Neural cell (in vitro differentiated cells): ENCODE results near the gene ADGRG7.

Experiments used
- EP300 ChIP-seq: fragments of 450-650 bp; conservative IDR thresholded peaks from 2 replicates; pipeline ENCODE4 v1.6.1; 2014; ENCODE audit warnings: antibody characterized with exemption, mild to moderate bottlenecking, moderate library complexity; ENCODE audit not compliant: poor library complexity, severe bottlenecking
- EZH2 ChIP-seq: fragments of 200-600, 300-800 bp; shearing (Covaris generic), sonication (generic); IDR thresholded peaks from 2 replicates; pipeline ENCODE4 v1.6.1; 2014; ENCODE audit warnings: antibody characterized with exemption, low read length, borderline replicate concordance, mild to moderate bottlenecking; ENCODE audit not compliant: insufficient read depth, poor library complexity, severe bottlenecking
- MXI1 ChIP-seq: fragments of 450-650 bp; conservative IDR thresholded peaks from 2 replicates; pipeline ENCODE4 v1.6.1; 2014; ENCODE audit warnings: antibody characterized with exemption, mild to moderate bottlenecking; ENCODE audit not compliant: poor library complexity, severe bottlenecking
- POLR2AphosphoS5 ChIP-seq: IDR thresholded peaks from 2 replicates; pipeline ENCODE4 v1.6.1; 2012
- REST ChIP-seq: IDR thresholded peaks from 2 replicates; pipeline ENCODE4 v1.6.1; 2012; ENCODE audit warnings: borderline replicate concordance
- SMC3 ChIP-seq: fragments of 450-650 bp; conservative IDR thresholded peaks from 2 replicates; pipeline ENCODE4 v1.6.1; 2014; ENCODE audit warnings: antibody characterized with exemption, mild to moderate bottlenecking, moderate library complexity; ENCODE audit not compliant: poor library complexity
- TAF1 ChIP-seq: IDR thresholded peaks from 2 replicates; pipeline ENCODE4 v1.6.1; 2012; ENCODE audit warnings: low read depth
- TF ChIP-seq, protein P1 (sequence below): fragments of 450-650 bp; IDR thresholded peaks from 2 replicates; pipeline ENCODE4 v1.5.1; 2014; ENCODE audit warnings: antibody characterized with exemption, mild to moderate bottlenecking, moderate library complexity; ENCODE audit not compliant: poor library complexity, severe bottlenecking

GRCh38 chr3:100698736-100699135 is 89.3 kb downstream of the ADGRG7 start:
- TF ChIP-seq POLR2AphosphoS5 (no peak), EZH2 (no peak), TAF1 (no peak), REST (no peak), EP300 (no peak), MXI1 (no peak), SMC3 (no peak)
- TF ChIP-seq, protein P1, sequence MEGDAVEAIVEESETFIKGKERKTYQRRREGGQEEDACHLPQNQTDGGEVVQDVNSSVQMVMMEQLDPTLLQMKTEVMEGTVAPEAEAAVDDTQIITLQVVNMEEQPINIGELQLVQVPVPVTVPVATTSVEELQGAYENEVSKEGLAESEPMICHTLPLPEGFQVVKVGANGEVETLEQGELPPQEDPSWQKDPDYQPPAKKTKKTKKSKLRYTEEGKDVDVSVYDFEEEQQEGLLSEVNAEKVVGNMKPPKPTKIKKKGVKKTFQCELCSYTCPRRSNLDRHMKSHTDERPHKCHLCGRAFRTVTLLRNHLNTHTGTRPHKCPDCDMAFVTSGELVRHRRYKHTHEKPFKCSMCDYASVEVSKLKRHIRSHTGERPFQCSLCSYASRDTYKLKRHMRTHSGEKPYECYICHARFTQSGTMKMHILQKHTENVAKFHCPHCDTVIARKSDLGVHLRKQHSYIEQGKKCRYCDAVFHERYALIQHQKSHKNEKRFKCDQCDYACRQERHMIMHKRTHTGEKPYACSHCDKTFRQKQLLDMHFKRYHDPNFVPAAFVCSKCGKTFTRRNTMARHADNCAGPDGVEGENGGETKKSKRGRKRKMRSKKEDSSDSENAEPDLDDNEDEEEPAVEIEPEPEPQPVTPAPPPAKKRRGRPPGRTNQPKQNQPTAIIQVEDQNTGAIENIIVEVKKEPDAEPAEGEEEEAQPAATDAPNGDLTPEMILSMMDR = no peak
